GM19452 (cell line): ENCODE measurements around the gene VIT.

Source experiments
- ATAC-seq: cut with Tn5 transposase; IDR thresholded peaks from one replicate; pipeline ENCODE4 v1.9.1; 2021; ENCODE audit not compliant: unreplicated experiment

VIT gene

GRCh38 chr2:36855429-36855828, 158.9 kb downstream of the VIT start:
- ATAC-seq: no peak

GRCh38 chr2:36857713-36858112, 161.2 kb downstream of the VIT start:
- ATAC-seq: no peak

- ATAC-seq: peak; percentile 67
Measured at GRCh38 chr2:36858551-36859365, 162.3 kb downstream of the VIT start.

GRCh38 chr2:36859366-36859792, 162.9 kb downstream of the VIT start:
- ATAC-seq: no peak

GRCh38 chr2:36861896-36862295, 165.4 kb downstream of the VIT start:
- no peak for ATAC-seq
